H1 (cell line): Measurements from ENCODE around the gene PPA1. TPM values are rescaled to one million over a fixed set of nuclear protein-coding genes. Genes with fewer than 3 reads are reported as not detected.

ENCODE experiments used
- CTCF ChIA-PET: fragments of 300-600 bp; sonication (Branson Sonifier 250); formaldehyde crosslinking; loops from one replicate; lab custom pipeline; 2021; ENCODE audit not compliant: partially characterized antibody; lab: Charles Lee
- POLR2A ChIA-PET: fragments of 300-600 bp; sonication (Branson Sonifier 250); formaldehyde crosslinking; loops from one replicate; lab custom pipeline; 2021; ENCODE audit warnings: inconsistent platforms; ENCODE audit not compliant: partially characterized antibody; lab: Charles Lee
- DNase-seq, 2 experiments: peaks; one replicate each; pipeline versions ENCODE4 v3.0.0 to v3.0.0-alpha.2; 2010 to 2022; ENCODE audit warnings: low spot score in 2 of 2, low read depth in 1 of 2, mixed read lengths in 1 of 2
- FAIRE-seq: peaks from 2 replicates; lab custom pipeline; 2011; peaks lifted over from hg19 to GRCh38; lab: Jason Lieb, UNC
- H2AFZ ChIP-seq: 2 replicates; pipeline ENCODE4 v1.8.1; 2012; ENCODE audit warnings: low read length, inconsistent platforms
- H2AK5ac ChIP-seq: 2 replicates; pipeline ENCODE4 v1.6.1; 2013; ENCODE audit warnings: low read depth, low read length
- H2BK120ac ChIP-seq: replicated peaks from 2 replicates; pipeline ENCODE3; 2013; ENCODE audit warnings: low read depth, low read length, inconsistent platforms
- H2BK12ac ChIP-seq: 2 replicates; pipeline ENCODE4 v1.6.1; 2013; ENCODE audit warnings: low read depth, low read length
- H2BK15ac ChIP-seq: 2 replicates; pipeline ENCODE4 v1.6.1; 2013; ENCODE audit warnings: low read length
- H2BK20ac ChIP-seq: 2 replicates; pipeline ENCODE4 v1.6.1; 2013; ENCODE audit warnings: low read length
- H2BK5ac ChIP-seq: 2 replicates; pipeline ENCODE4 v1.6.1; 2013; ENCODE audit warnings: low read depth, low read length
- H3K14ac ChIP-seq: 2 replicates; pipeline ENCODE4 v1.6.1; 2013; ENCODE audit warnings: inconsistent platforms; ENCODE audit not compliant: insufficient read length
- H3K18ac ChIP-seq: 2 replicates; pipeline ENCODE4 v1.6.1; 2013; ENCODE audit warnings: low read length; ENCODE audit errors: extremely low read depth
- H3K23ac ChIP-seq: 2 replicates; pipeline ENCODE4 v1.6.1; 2013; ENCODE audit warnings: inconsistent platforms; ENCODE audit not compliant: insufficient read length
- H3K23me2 ChIP-seq: 2 replicates; pipeline ENCODE4 v1.6.1; 2013; ENCODE audit warnings: low read depth, low read length
- H3K27ac ChIP-seq: 2 replicates; pipeline ENCODE4 v1.6.1; 2011; ENCODE audit warnings: low read depth, low read length, inconsistent platforms
- H3K27me3 ChIP-seq, 4 experiments: replicated peaks in 1 of 4; 1 replicate in 1 of 4; 2 replicates in 3 of 4; pipeline versions ENCODE4 v1.6.1 to v1.8.1; 2011 to 2013; ENCODE audit warnings: low read length in 3 of 4, mild to moderate bottlenecking in 3 of 4, inconsistent platforms in 2 of 4, mixed read lengths in 2 of 4, moderate library complexity in 1 of 4; ENCODE audit not compliant: control insufficient read depth in 3 of 4, insufficient read depth in 3 of 4; ENCODE audit errors: extremely low read depth in 1 of 4
- H3K36me3 ChIP-seq, 4 experiments: 2 replicates each; pipeline versions ENCODE4 v1.6.1 to v1.8.1; 2011 to 2013; ENCODE audit warnings: mild to moderate bottlenecking in 4 of 4, low read length in 3 of 4, moderate library complexity in 2 of 4, control low read depth in 1 of 4, inconsistent platforms in 1 of 4; ENCODE audit not compliant: insufficient read depth in 4 of 4, control insufficient read depth in 2 of 4
- H3K4ac ChIP-seq: replicated peaks from 2 replicates; pipeline ENCODE3; 2013; ENCODE audit warnings: low read length, low read depth, mixed read lengths, inconsistent platforms; ENCODE audit not compliant: insufficient read length
- H3K4me1 ChIP-seq, 4 experiments: replicated peaks in 1 of 4; 1 replicate in 1 of 4; 2 replicates in 3 of 4; pipeline versions ENCODE4 v1.6.1 to v1.8.1; 2011 to 2013; ENCODE audit warnings: low read length in 3 of 4, inconsistent platforms in 2 of 4, mixed read lengths in 1 of 4; ENCODE audit not compliant: insufficient read depth in 4 of 4, control insufficient read depth in 3 of 4
- H3K4me2 ChIP-seq, 2 experiments: 2 replicates each; pipeline versions ENCODE4 v1.6.1 to v1.8.1; 2011 to 2013; ENCODE audit warnings: low read depth in 2 of 2, low read length in 2 of 2, control low read depth in 1 of 2, inconsistent platforms in 1 of 2, mild to moderate bottlenecking in 1 of 2; ENCODE audit not compliant: insufficient read depth in 1 of 2
- H3K4me3 ChIP-seq, 4 experiments: fragments of 200-600, 300-600 bp in 1 of 4; sonication (generic), shearing (Covaris generic), sonication (Bioruptor Twin) in 1 of 4; 2 replicates each; pipeline versions ENCODE4 v1.5.1 to v1.8.1; 2011 to 2016; ENCODE audit warnings: low read length in 4 of 4, low read depth in 3 of 4, control low read depth in 2 of 4, inconsistent platforms in 2 of 4, mild to moderate bottlenecking in 2 of 4, mixed read lengths in 1 of 4, moderate library complexity in 1 of 4; ENCODE audit not compliant: insufficient read depth in 2 of 4; ENCODE audit errors: extremely low read depth in 1 of 4
- H3K56ac ChIP-seq: replicated peaks from 2 replicates; pipeline ENCODE3; 2013; ENCODE audit warnings: low read depth, mild to moderate bottlenecking, mixed read lengths, low read length, inconsistent platforms; ENCODE audit not compliant: insufficient read length
- H3K79me1 ChIP-seq: 2 replicates; pipeline ENCODE4 v1.6.1; 2013; ENCODE audit warnings: low read depth, low read length, control low read depth
- H3K79me2 ChIP-seq, 2 experiments: 2 replicates each; pipeline versions ENCODE4 v1.6.1 to v1.8.1; 2012 to 2013; ENCODE audit warnings: low read length in 2 of 2, mild to moderate bottlenecking in 2 of 2, inconsistent platforms in 1 of 2; ENCODE audit not compliant: insufficient read depth in 2 of 2, control insufficient read depth in 1 of 2
- H3K9ac ChIP-seq, 4 experiments: replicated peaks in 1 of 4; 1 replicate in 1 of 4; 2 replicates in 3 of 4; pipeline versions ENCODE4 v1.6.1 to v1.8.1; 2011 to 2013; ENCODE audit warnings: low read depth in 3 of 4, low read length in 3 of 4, control low read depth in 2 of 4, mild to moderate bottlenecking in 2 of 4, moderate library complexity in 2 of 4, inconsistent platforms in 1 of 4; ENCODE audit errors: extremely low read depth in 1 of 4
- H3K9me3 ChIP-seq, 2 experiments: 2 replicates each; pipeline versions ENCODE4 v1.6.1 to v1.8.1; 2012 to 2013; ENCODE audit warnings: mild to moderate bottlenecking in 2 of 2, moderate library complexity in 2 of 2, control low read depth in 1 of 2, inconsistent platforms in 1 of 2, low read depth in 1 of 2, low read length in 1 of 2, mixed read lengths in 1 of 2; ENCODE audit not compliant: insufficient read depth in 2 of 2
- H4K20me1 ChIP-seq, 2 experiments: replicated peaks in 1 of 2; 2 replicates each; pipeline versions ENCODE3 to v1.8.1; 2011 to 2013; ENCODE audit warnings: inconsistent platforms in 2 of 2, low read length in 2 of 2, mild to moderate bottlenecking in 1 of 2; ENCODE audit not compliant: insufficient read depth in 2 of 2, control insufficient read depth in 1 of 2
- H4K5ac ChIP-seq: 2 replicates; pipeline ENCODE4 v1.6.1; 2013; ENCODE audit warnings: low read length, low read depth, mixed read lengths, inconsistent platforms; ENCODE audit not compliant: insufficient read length
- H4K8ac ChIP-seq: 2 replicates; pipeline ENCODE4 v1.8.0; 2013; ENCODE audit warnings: mild to moderate bottlenecking, moderate library complexity, low read length, inconsistent platforms; ENCODE audit not compliant: insufficient read depth; ENCODE audit errors: extremely low read depth
- H4K91ac ChIP-seq: replicated peaks from 2 replicates; pipeline ENCODE3; 2013; ENCODE audit warnings: low read length, mixed read lengths, inconsistent platforms; ENCODE audit not compliant: insufficient read length
- CBX5 ChIP-seq: fragments of 300-800, 300-1000 bp; sonication (generic); IDR thresholded peaks from 2 replicates; pipeline ENCODE4 v1.7.1; 2016; ENCODE audit warnings: antibody characterized with exemption, low read length, low read depth
- CTBP2 ChIP-seq: IDR thresholded peaks from 2 replicates; pipeline ENCODE4 v1.7.0; 2011; ENCODE audit warnings: borderline replicate concordance, mild to moderate bottlenecking, moderate library complexity, mixed read lengths, low read length; ENCODE audit not compliant: insufficient read depth, insufficient read length
- KDM4A ChIP-seq: IDR thresholded peaks from one replicate; pipeline ENCODE4 v1.7.1; 2012; ENCODE audit warnings: low read depth, mild to moderate bottlenecking, moderate library complexity, low read length, inconsistent platforms; ENCODE audit not compliant: severe bottlenecking
- SAP30 ChIP-seq: fragments of 300-600 bp; sonication (generic); IDR thresholded peaks from 2 replicates; pipeline ENCODE4 v1.7.1; 2012; ENCODE audit warnings: low read length, moderate library complexity, mild to moderate bottlenecking, inconsistent platforms; ENCODE audit not compliant: insufficient read depth, insufficient replicate concordance
- SIX5 ChIP-seq: IDR thresholded peaks from 2 replicates; pipeline ENCODE4 v1.6.1; 2011; ENCODE audit warnings: mild to moderate bottlenecking, low read depth, low read length
- TCF12 ChIP-seq: IDR thresholded peaks from 2 replicates; pipeline ENCODE4 v1.6.1; 2011; ENCODE audit warnings: low read depth, mild to moderate bottlenecking, low read length
- polyA plus RNA-seq, 7 experiments: library from polyadenylated mRNA; depleted of rRNA in 3 of 7; stranded (reverse) in 5 of 7; unstranded in 2 of 7; fragments of >200 nt in 5 of 7; fragments of 200-250 nt in 2 of 7; gene quantifications; 1 replicate in 5 of 7; 2 replicates in 1 of 7; 4 replicates in 1 of 7; pipeline versions ENCODE4 v1.2.1 to v1.2.3, GENCODE V29; 2011 to 2013; ENCODE audit warnings: missing spikeins in 2 of 7, mixed read lengths in 2 of 7
- total RNA-seq: library from RNA; stranded (reverse); fragmentation: NEBNext Ultra II Directional; extraction: Animal tissue kit (Norgen Biotek cat#: 25700); gene quantifications from 2 replicates; pipeline ENCODE4 v1.2.1, GENCODE V29; 2021
- TF ChIP-seq, protein P1 (sequence below): IDR thresholded peaks from 2 replicates; pipeline ENCODE4 v1.6.1; 2012; ENCODE audit warnings: inconsistent platforms
- TF ChIP-seq, protein P2 (sequence below): IDR thresholded peaks from 2 replicates; pipeline ENCODE4 v1.6.1; 2011; ENCODE audit warnings: low read length, improper control_type of control experiment

The PPA1 gene
- total and polyA plus RNA-seq, 2 of the 8 experiments (the other 6 are each of a cell fraction or from before 2014, with no cell fraction given): 77.0 to 191 TPM

DNA sequence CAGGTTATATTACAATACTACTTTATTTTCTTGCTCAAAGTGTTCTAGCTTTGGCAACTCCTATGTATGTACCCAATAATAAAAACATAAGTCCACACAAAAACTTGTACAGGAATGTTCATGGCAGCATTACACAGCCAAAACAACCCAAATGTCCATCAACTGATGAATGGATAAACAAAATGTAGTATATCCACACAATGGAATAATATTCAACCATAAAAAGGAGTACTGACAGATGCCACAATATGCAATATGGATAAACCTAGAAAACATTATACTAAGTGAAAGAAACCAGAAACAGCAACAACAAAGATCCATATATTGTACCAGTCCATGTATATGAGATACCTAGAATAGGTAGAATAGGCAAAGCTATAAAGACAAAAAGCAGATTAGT, 21.0 kb downstream of the PPA1 start:
- peaks cover 6 to 54% (median 26%) of the 10 kb centered on the region in 4 experiments for H3K36me3 ChIP-seq
- FAIRE-seq: no peak
- TF ChIP-seq TCF12 (no peak), CTBP2 (no peak), CBX5 (no peak), SIX5 (no peak), KDM4A (no peak), SAP30 (no peak)
- TF ChIP-seq, protein P1, sequence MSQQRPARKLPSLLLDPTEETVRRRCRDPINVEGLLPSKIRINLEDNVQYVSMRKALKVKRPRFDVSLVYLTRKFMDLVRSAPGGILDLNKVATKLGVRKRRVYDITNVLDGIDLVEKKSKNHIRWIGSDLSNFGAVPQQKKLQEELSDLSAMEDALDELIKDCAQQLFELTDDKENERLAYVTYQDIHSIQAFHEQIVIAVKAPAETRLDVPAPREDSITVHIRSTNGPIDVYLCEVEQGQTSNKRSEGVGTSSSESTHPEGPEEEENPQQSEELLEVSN: no peak
- TF ChIP-seq, protein P2, sequence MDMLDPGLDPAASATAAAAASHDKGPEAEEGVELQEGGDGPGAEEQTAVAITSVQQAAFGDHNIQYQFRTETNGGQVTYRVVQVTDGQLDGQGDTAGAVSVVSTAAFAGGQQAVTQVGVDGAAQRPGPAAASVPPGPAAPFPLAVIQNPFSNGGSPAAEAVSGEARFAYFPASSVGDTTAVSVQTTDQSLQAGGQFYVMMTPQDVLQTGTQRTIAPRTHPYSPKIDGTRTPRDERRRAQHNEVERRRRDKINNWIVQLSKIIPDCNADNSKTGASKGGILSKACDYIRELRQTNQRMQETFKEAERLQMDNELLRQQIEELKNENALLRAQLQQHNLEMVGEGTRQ: no peak

More for the DNA sequence above, 21.0 kb downstream of the PPA1 start:
- Histone ChIP-seq H3K27me3 (no peaks in the 10 kb centered on the region), H3K56ac (no peak overlapping the region), H4K8ac (no peak overlapping the region), H3K9ac (no peak overlapping the region), H3K23me2 (no peaks in the 10 kb centered on the region), H2BK15ac (no peak overlapping the region), H3K18ac (no peak overlapping the region), H3K4me3 (no peak overlapping the region), H3K23ac (no peak overlapping the region), H3K14ac (no peak overlapping the region), H3K79me1 (no peaks in the 10 kb centered on the region), H2AK5ac (no peak overlapping the region), H4K91ac (no peak overlapping the region), H3K4me1 (no peaks in the 10 kb centered on the region), H2BK120ac (no peak overlapping the region), H3K79me2 (no peaks in the 10 kb centered on the region), H3K4me2 (no peak overlapping the region), H2BK5ac (no peak overlapping the region), H3K27ac (no peak overlapping the region), H2BK20ac (no peak overlapping the region), H2AFZ (no peak overlapping the region), H4K20me1 (peaks cover 0 to 4% of the 10 kb centered on the region in 2 experiments), H3K9me3 (no peaks in the 10 kb centered on the region), H4K5ac (no peak overlapping the region), H2BK12ac (no peak overlapping the region), H3K4ac (no peak overlapping the region)
- no peak for DNase-seq
- POLR2A ChIA-PET: no interaction called here
- CTCF ChIA-PET: interaction anchor here (1.3 kb wide), 2 partner anchors 9 to 152 kb away, joined by 3 to 4 read pairs; no protein-coding TSS in a partner anchor
